Measurements from ENCODE around the gene ITM2C. TPM values are rescaled to one million over a fixed set of nuclear protein-coding genes. Genes with fewer than 3 reads are reported as not detected.

Gene ITM2C
- total and polyA plus RNA-seq, 2 experiments from 2014 or later: 241 to 367 TPM

DNA sequence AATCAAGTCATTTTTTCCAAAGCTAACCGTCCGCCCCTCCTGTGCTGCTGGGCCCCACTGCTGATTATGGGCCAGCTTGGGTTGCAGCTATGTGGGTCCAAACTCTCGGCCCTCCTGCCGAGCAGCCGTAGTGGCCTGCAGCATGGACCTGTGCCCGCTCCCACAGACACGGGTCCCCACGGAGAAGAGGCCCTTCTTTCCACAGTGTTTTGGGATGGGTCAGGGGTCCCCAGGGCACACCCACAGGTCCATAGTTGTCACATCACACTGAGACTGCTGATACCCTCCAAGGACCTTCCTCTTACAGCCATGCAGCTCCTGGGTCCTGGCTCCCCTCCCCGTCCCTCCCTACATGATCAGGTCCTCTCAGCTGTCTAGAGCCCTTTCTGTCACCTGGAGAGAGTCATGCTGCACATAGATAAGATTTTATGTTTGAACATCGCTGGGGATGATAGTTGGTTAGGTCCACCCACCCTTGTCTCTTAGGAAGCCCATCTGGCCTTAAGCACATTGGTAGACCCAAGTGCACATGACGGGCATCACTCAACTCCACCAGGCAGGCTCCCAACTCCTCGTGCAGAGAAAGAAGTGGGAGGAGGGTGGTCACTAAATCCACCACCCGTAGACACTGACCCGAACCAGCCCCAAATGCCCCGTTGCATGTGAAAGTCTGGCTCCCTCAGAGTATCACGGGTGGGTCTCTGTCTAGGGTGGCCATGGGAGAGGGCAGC is 42.8 kb downstream of the ITM2C start (continued):
- TF ChIP-seq, protein P1, sequence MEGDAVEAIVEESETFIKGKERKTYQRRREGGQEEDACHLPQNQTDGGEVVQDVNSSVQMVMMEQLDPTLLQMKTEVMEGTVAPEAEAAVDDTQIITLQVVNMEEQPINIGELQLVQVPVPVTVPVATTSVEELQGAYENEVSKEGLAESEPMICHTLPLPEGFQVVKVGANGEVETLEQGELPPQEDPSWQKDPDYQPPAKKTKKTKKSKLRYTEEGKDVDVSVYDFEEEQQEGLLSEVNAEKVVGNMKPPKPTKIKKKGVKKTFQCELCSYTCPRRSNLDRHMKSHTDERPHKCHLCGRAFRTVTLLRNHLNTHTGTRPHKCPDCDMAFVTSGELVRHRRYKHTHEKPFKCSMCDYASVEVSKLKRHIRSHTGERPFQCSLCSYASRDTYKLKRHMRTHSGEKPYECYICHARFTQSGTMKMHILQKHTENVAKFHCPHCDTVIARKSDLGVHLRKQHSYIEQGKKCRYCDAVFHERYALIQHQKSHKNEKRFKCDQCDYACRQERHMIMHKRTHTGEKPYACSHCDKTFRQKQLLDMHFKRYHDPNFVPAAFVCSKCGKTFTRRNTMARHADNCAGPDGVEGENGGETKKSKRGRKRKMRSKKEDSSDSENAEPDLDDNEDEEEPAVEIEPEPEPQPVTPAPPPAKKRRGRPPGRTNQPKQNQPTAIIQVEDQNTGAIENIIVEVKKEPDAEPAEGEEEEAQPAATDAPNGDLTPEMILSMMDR (conservative IDR thresholded peaks at IDR 0.05; ENCODE audit: low read depth in 2 of 2): no peak
- TF ChIP-seq NANOG (IDR thresholded peaks at IDR 0.05; ENCODE audit: borderline replicate concordance) (no peak), POLR2AphosphoS5 (IDR thresholded peaks at IDR 0.05; ENCODE audit: low read depth) (no peak), ZNF462 (CRISPR knock-in tag; IDR thresholded peaks at IDR 0.05) (no peak)

GRCh38 chr2:230908092-230908594 is 43.4 kb downstream of the ITM2C start:
- peaks cover 31% of the 10 kb centered on the region for H3K4me1 Mint-ChIP-seq
- Histone ChIP-seq H3K27ac (ENCODE audit: low read depth) (no peak overlapping the region), H3K79me2 (replicated peaks; ENCODE audit: insufficient read depth) (no peaks in the 10 kb centered on the region), H3K4me2 (no peak overlapping the region), H3K36me3 (ENCODE audit: insufficient read depth) (no peaks in the 10 kb centered on the region), H3K4me3 (no peak overlapping the region), H3K9me2 (ENCODE audit: insufficient read depth) (peaks cover 8% of the 10 kb centered on the region; the same call in 1 of the 2 replicates), H3K27me3 (ENCODE audit: insufficient read depth) (no peaks in the 10 kb centered on the region), H4K20me1 (replicated peaks; ENCODE audit: insufficient read depth) (no peaks in the 10 kb centered on the region), H2AFZ (no peak overlapping the region), H3F3A (replicated peaks; ENCODE audit: low read depth) (no peaks in the 10 kb centered on the region), H3K4me1 (ENCODE audit: insufficient read depth) (peaks cover 19% of the 10 kb centered on the region)
- H3K27me3 Mint-ChIP-seq (ENCODE audit: insufficient read depth, low read depth, poor library complexity): peaks cover 27% of the 10 kb centered on the region
- ATAC-seq (no peak), DNase-seq (ENCODE audit: low spot score) (no peak)
- no peak overlapping the region for H3K4me3 Mint-ChIP-seq
- no peak overlapping the region for H3K27ac Mint-ChIP-seq
- H3K36me3 Mint-ChIP-seq (ENCODE audit: low read depth): no peaks in the 10 kb centered on the region; the same call in 2 of the 3 replicates
- H3K9me3 Mint-ChIP-seq: peaks cover 3% of the 10 kb centered on the region; the same call in 2 of the 3 replicates
- no peak for TF ChIP-seq ZNF462 (CRISPR knock-in tag; IDR thresholded peaks at IDR 0.05)
- no peak for TF ChIP-seq EZH2 (IDR thresholded peaks at IDR 0.05; ENCODE audit: low read depth, unreplicated experiment)
- TF ChIP-seq ZNF114 (CRISPR knock-in tag; IDR thresholded peaks at IDR 0.05): no peak
